GM19438 (cell line): ENCODE measurements around the gene FICD.
"Not testable (repeated sequence)": the region's sequence is repeated elsewhere in the genome, so short reads cannot be mapped to it uniquely, and the experiment has no call there.

Experiments used
- ATAC-seq: cut with Tn5 transposase; IDR thresholded peaks from one replicate; pipeline ENCODE4 v1.9.1; 2021; ENCODE audit warnings: low read depth; ENCODE audit not compliant: unreplicated experiment

FICD gene

DNA sequence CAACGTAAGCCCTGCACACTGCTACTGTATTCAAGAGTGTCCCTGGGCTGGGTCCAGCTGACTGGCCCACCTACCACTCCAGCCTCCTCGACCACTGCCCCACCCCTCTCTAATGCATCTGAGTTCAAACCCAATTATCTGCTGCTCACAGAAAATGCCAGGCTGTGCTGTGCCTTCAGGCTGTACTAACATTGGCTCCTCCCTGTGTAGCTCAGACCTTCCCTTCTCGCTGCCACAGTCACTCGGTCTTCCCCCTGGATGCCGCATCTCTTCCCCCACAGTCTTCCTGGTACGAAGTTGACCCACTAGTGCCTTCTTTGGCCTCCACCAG lies 12.1 kb downstream of the FICD start:
- ATAC-seq, result no peak

DNA sequence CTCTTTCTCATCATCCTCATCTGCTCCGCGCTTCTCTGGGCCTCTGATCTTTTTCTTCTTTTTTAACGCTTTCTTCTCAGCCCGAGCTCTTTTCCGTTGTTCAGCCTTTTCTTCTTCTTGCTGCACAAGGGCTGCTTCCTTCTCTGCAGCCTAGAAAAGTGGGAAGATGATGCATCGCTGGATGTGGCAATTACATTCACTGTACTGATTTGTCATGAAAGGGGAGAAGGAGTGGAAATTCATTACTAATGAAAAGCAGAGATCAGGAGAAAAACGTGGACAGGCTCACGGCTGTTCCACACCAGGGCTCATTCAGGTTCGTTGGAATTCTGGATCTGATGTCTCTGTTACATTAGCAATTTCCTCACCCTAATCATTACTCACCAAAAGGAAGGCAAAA lies 15.1 kb downstream of the FICD start:
- no peak for ATAC-seq

DNA sequence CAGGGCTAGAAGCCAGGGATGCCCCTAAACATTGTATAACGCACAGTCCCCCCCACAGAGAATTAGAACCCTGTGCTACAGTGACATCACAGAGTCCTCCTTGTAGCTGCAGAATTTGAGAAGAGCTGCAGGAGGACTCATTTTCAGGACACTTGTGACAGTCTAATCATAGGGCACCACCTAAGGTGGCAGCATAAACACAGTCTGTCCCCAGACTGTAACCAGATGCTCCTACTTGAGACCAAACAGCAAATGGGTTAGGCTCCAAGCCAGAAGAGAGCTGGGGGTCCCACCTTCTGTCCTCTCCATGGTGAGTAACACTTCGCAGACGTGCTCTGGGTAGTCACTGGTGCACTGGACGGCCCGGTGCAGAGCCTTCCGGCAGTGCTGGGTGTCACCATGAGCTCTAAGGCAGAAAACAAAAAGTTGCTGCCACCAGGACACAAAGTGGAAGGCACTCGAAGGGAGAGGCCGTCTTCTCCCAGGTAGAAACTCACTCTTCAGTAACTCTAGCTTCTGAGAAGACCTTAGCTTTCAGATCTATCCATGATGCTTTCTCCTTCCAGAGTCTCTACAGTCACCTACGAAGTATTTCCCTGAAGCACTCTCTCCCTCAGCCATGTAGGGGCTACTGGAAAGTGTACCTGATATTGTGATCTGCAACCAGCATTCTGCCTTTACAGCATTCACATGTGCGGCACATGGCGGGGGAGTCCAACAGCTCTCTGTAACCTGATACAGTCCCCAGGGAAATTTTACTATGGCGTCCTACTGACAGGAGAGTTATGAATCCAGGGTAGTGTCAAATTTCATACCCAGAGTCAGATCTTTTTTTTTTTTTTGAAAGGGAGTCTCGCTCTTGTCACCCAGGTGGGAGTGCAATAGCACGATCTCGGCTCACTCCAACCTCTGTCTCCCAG lies 17.1 kb downstream of the FICD start:
- no peak for ATAC-seq

DNA sequence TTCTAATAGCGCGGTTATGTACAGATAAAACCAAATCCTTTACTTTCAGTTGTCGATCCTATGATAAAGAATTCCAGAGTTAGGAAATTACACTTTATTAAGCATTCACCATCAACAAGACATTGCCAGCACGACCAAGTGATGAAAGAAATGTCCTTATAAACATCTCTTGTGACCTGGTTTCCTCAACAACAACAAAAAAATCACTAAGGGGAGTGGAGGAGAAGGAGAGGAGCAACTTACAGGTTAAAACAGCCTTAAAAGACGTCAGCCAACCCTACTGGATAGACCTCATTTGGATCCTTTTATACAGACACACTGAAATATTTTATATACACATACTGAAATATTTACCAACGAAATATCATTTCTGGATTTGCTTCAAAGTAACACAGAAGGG lies 23.1 kb downstream of the FICD start:
- ATAC-seq, result no peak

DNA sequence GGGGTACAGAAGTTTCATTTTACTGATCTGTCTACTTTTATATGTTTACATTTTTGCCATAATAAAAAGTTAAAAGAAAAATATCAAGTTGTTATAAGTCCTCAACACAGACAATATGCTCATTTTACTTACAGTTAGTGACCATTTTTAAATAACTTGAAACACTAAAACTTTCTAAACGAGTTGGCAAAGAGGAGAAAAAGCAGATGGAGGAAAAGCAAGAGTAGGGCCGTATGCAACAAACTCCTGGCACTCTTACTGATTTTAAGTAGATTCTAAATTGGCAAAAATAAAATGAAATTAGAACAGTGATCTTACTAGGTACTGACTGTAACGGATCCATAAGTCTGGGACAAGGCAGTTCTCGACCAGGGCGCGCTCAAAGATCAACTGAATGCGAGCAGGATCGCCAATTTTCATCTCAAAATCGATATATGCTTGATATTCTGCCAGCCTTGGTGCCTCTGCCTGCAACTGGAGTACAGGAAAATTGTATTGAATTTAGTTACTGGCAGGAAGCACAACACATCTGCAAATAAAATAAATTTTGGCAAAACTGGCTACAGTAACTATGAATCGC lies 23.6 kb downstream of the FICD start:
- no peak for ATAC-seq

DNA sequence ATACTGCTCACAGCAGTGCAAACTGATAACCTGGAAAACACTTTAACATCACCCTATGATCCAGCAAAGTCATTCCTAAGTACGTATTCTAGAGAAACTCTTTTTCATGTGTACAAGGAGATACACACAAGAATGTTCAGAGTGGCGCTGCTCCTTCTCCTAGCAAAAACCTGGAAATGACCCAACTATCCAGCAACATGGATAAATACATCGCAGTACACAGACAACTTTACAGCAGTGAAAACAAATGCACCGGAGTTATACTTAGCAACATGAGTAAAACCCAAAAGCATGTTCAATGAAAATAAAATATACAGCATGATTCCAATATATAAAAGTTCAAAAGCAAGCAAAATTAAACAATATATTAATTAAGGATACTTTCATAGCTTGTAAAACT lies 27.2 kb downstream of the FICD start:
- ATAC-seq, result no peak

DNA sequence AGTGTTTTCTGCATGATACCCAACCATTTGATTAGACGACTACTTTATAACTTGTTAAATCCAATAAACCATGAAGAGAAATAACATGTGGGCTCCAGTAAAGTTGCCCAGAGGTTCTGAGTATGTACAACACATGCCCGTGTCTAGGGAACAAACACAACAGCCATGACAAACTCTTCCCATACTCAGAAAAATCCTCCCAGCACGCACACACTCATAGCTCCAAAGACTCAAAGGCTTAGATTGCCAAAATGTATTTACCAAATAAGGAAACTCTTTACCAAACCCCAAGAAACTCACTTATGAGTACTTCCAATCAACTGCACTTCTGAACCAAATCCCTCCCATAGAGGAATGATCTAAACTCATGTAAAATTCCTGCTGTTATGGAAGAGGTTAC lies 28.6 kb downstream of the FICD start:
- no peak for ATAC-seq

DNA sequence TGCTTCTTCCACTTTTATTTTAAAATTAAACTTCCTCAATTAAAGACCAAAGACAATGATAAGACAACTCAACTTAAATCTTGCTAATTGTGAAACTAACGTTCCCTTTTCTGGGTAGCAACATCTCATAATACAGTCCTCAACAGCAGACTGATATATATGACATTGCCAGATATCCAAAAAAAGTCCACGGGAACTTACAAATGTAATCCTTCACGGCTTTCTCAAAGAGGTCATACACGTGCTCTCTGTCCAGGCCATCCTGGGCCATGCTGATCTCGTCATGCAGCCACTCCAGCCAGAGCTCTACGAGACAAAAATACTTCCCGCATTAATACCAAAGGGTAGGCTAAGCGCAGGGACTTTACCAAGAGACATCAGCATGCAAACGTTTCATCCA lies 32.6 kb downstream of the FICD start:
- no peak for ATAC-seq

DNA sequence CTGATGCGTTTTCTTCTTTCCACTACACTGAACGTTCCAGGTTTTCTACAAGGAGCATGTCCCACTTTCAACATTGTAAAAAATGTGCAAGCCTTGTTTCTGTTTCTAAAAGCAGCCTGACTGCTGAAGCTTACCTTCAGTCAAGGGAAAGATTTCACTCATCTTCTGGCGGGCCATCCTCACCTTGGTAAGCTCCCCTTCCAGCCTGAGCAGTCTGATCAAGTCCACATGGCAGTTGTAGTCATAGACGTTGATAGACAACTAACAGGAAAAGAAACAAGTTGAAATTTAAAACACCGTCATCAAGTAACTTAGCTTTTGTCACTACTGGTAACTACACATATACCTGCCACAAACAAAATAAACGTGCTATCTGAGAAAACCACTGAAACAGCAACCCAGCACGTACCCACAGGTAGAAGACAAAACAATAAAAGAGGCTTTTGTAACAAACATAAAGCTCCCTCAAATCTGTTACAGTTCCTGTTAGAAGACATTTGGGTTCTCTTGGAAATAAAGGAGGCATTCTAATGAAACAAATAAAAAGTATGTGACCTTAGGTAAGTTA lies 34.0 kb downstream of the FICD start:
- no peak for ATAC-seq

DNA sequence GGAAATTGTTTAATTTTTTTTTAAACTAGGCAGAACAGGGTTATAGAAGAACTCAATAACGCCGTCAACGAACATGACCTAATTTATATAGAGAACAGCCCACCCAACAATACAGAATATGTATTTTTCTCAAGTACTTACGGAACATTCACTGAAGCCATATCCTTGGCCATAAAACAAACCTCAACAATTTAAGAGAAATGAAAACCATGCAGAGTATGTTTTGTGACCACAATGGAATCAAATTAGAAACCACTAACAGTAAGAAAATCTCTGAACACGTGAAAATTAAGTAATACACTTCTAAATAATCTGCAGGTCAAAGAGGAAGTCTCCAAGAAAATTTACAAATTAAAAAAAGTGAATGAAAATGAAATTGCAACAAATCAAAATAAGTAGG lies 36.5 kb downstream of the FICD start:
- no peak for ATAC-seq

DNA sequence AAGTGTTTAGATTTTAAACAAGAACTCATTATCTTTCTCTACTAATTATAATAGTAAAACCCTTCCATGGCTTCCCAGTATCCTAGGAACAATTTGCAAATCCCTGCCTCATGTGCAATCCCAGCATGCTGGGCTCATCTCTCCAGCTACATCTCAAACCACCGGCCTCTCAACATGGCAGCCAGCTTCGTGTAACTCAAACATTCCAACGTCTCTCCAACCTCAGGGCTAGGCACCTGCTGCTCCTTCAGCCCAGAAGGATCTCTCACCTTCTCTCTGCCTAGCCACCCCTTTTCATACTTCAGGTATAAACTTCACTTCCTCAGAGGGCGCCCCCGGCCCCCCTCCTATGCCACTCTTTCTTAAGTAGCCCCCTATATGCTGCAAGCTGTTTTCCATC lies 38.7 kb downstream of the FICD start:
- ATAC-seq, result no peak

DNA sequence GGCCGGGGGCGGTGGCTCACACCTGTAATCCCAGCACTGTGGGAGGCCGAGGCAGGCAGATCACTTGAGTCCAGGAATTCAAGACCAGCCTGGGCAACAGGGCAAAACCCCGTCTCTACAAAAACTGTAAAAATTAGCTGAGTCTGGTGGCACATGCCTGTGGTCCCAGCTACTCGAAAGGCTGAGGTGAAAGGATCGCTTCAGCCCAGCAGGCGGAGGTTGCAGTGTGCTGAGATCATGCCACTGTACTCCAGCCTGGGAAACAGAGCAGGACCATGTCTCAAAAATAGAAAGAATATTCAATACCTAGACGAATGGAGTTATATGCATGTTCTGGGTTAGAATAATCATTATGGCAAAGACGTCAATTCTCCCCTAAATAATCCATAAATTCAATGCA lies 40.3 kb downstream of the FICD start:
- ATAC-seq, result not testable (repeated sequence)

DNA sequence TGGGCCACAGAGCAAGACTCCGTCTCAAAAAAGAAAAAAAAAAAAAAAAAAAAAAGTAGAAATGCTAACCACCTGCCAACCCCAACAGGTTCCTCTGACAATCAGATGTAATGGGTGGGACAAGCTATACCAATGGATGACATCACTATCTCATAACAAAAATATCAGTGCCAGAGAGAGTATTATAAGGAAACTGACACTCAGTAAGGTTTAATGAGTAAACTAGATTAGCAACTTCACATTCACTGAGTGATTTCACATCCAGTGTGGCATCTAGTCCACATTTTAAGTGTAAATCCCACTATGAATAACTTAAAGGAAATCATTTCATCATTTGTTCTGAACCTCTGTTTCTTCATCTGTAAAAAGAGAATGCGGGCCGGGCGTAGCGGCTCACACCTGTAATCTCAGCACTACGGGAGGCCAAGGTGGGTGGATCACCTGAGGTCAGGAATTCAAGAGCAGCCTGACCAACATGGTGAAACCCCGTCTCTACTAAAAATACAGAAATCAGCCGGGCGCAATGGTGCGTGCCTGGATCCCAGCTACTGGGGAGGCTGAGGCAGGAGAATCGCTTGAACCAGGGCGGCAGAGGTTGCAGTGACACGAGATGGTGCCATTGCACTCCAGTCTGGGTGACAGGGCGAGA lies 44.1 kb downstream of the FICD start:
- ATAC-seq, result no peak

DNA sequence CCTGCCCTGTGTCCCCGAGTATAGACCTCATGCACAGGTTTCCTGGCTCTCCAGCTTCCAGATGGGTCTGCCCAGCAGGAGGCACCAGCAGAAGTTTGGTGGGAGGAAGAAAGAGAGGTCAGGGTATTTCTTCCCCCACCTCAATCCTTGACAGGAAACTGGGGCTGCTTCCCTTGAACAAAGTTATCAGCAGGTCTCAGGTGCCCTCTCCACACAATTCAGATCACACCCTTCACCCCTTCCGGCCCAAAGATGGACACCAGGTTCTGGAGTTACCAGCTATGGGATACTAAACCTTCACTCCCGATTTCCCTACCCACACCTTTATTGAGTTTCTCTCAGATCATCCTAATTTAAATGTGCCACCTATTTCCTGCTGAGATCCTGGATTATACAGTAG lies 44.7 kb downstream of the FICD start:
- no peak for ATAC-seq

DNA sequence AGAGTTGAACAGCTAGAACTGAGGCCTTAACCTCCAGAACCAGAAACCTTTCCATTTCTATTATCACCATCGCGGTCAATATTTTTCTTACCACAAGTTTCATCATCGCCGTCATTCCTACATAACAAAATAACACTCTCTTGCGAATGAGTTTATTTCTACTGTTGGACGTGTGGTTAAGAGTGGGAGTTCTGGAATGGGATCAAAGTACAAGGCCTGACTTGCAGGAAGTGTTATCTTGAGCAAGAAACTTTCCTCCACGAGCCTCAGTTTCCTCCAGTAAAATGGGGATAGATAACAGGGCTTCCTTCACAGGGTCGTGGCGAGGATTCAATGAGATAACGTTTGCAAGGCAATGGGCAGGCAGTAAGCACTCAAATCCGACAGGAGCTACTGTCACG lies 45.2 kb downstream of the FICD start:
- ATAC-seq, result no peak

DNA sequence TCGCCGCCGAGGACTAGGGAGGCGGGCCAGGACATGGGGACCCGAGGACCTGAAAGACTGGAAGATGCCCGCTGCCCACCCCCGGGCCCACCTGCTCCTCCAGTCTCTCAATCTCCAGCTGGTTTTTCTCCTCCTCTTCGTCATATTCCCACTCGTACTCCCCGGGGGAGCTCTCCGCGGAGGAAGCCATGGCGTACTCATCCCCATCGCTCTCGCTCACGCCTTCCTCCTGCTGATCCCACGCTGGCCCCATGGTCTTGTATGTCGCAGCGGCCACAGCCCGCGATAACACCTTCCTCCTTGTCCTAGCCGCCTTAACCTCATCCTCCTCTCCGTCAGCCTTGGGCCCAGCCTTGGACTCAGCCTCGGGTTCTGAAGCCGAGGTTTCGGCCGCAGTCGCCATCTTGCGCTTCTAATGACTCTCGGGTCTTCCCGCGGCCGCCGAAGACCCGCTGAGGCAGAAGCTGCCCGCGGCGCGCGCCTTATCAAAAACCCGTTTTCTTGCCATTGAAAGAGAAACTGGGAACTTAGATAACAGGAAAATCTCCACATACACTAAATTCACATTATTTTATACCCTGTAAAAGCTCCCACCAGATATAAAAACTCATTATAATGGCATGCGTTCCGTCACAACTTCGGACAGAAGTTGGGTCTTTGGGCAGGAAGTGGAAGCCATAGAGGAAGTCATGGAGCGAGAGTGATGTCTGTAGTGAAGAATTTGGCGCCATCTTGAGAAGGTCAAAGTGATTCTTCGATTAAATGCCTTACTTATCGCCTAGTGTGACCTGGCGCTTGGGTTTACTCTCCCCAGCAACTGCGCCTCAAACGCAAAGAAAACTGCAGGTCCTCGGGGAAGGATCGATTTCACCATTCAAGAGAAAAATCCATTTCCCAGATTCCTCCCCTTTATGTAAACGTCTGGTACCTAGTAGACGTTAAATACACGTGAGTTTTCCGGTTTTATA lies 46.0 kb downstream of the FICD start, which contains the start of gene SART3:
Gene SART3, minus strand, starts transcription at position 422 of the 968 bp plus-strand sequence. Its CDS starts 19 bp downstream, at position 403.
- ATAC-seq, result peak; percentile 42

DNA sequence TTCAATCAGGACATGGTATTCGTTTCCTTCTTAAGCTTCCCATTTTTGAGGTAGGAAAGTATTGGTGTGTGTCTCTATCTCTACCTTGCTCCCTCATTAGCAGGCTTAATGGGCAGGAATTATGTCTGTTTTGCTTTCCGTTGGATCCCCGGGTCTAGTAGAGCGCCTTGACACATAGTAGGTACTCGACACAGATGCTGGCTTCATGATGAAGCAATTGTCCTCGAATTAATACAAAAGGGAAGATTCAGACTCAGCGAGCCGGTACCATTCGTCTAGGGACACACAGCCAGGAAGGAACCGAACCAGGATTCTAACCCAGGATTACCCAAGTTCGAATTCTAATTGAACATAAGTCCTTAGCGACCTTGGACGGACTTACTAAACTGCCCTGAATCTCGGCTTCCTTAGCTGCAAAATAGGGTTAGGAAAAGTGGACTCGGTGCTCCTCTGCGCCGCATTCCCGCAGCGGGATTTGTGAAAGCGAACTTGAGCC lies 46.8 kb downstream of the FICD start:
- no peak for ATAC-seq

DNA sequence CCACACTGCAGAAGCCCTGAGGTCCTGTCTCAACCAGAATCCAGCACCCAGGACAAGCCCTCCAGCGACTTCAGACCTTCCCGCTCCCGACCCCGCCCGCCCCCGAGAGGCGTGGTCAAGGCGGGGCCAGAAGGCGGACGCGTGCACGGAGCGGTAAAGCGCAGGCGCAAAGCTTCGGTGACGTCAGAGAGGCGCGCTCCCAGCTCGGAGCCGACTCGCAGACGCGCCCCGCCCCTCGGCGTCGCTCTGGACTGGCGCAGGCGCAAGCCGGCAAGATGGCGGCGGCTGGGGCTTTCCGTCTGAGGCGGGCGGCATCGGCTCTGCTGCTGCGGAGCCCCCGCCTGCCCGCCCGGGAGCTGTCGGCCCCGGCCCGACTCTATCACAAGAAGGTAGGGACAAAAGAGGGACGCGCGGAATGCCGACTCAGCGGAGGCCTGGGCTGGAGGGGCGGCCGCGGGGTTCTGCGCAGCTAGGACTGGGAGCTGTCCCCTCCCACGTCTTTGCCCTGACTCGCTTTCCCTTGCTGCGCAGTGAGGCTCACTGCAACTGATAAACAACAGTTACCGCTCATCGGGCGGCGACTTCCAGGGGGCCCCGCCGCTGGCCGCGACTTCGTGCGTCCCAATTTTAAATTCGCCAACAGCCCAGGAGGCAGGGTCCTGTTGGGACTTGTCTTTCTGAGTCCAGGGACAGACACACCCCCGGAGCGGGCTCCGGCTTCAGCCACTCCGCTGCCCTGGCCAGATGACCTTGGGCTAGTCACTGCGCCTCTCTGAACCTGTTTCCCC lies 47.5 kb downstream of the FICD start, which contains the start of gene ISCU:
Gene ISCU, plus strand, starts transcription at position 249 of the 788 bp plus-strand sequence. Its CDS starts 27 bp downstream, at position 276.
- peak; percentile 50 for ATAC-seq

DNA sequence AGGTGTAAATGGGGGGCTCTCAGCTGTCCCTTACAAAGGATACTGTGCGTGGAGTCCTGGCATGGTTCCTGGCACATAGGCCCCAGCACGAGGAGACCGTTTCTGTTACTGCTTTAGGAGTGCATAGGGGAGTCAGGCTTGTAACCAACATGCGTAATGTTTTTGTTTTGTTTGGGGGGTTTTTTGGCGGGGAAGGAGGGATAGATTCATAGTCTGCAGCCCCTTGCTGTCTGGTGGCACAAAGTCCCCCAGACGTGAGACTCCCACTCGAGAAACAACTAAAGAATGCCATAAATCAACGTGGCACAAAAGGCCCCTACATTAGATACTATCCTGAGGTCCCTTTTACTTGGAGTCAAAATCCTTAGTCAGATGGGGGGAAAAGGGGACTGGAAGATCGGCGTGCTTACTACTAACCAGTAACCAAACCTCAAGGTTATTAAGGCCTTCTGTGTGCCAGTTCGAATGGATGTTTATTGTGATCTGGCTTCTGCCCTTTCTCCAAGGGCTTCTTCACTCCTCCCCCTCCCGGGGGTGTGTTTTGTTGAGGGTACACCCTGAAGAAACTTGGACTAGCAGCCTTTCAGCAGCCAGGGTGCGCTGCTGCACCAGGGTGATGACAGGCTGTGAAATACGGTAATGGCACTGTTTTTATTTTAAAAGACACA lies 48.2 kb downstream of the FICD start:
- ATAC-seq, result no peak
